ENCODE data around the gene NUS1.

NUS1 gene

DNA sequence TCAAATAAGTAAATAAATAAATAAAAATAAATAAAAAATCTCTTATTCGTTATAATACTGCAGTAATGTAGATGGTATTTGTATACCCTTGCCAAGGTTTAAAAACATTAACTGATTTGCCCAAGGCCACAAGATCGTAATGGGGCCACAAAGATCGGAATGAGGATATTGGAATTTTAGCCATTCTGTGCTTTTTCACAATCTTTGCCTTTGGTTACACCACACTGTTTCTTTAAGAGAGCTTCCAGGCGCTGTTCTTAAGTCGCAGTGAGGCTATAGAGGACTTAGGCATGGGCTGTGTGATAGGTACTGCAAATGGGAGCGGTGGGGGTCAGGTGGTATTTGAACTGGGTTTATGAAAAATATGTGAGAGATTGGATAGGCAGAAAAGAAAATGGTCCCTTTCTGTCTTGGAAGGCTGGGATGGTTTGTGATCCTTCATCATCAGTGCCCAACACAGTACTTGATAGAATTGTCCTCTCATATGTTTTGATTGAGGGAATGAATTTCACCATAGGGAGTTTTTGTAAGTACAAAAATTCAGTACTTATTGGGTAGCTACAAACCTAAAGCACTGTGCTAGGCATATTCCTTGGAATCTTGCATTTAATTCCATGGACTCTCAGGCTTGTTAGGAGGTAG, 1.4 kb downstream of the NUS1 start:
- H2BK5ac ChIP-seq (ENCODE audit: low read depth, low read length, poor library complexity, severe bottlenecking), result no peak overlapping the region

GRCh38 chr6:117677553-117678141, 2.4 kb downstream of the NUS1 start:
- 96% methylated on average over 5 of the region's 5 CpGs for WGBS
- no peak overlapping the region for H3K4me2 ChIP-seq (ENCODE audit: low read length, poor library complexity, severe bottlenecking)
- peak; percentile 34 for DNase-seq

More for the DNA sequence above, 1.4 kb downstream of the NUS1 start:
- Histone ChIP-seq H3K4me2 (ENCODE audit: low read length, poor library complexity, severe bottlenecking) (peak overlapping the region; percentile 18), H2AFZ (ENCODE audit: low read depth, low read length) (no peak overlapping the region), H2BK120ac (ENCODE audit: low read depth, low read length) (no peak overlapping the region), H3K27ac (ENCODE audit: low read length, poor library complexity, severe bottlenecking) (no peak overlapping the region), H3K23ac (ENCODE audit: low read length in 2 of 2) (no peak overlapping the region), H3K4me3 (ENCODE audit: insufficient read depth in 1 of 2, low read depth in 1 of 2, low read length in 2 of 2) (peak overlapping the region; percentile 89 to 91), H2BK12ac (ENCODE audit: low read length in 2 of 2) (no peak overlapping the region), H2BK15ac (ENCODE audit: low read depth, poor library complexity, severe bottlenecking) (no peak overlapping the region), H3K18ac (ENCODE audit: low read depth in 1 of 2, low read length in 2 of 2) (no peak overlapping the region), H3K9ac (ENCODE audit: low read length) (peak overlapping the region; percentile 90), H3K4me1 (ENCODE audit: control insufficient read depth, insufficient read depth, low read depth, low read length) (peaks cover 4% of the 10 kb centered on the region), H4K91ac (ENCODE audit: low read length) (no peak overlapping the region), H3K79me1 (replicated peaks; ENCODE audit: low read length, poor library complexity, severe bottlenecking) (peaks cover 6% of the 10 kb centered on the region), H3K9me3 (ENCODE audit: control insufficient read depth, low read length) (no peaks in the 10 kb centered on the region), H3K27me3 (ENCODE audit: control insufficient read depth in 1 of 2, insufficient read depth in 1 of 2, low read length in 2 of 2) (no peaks in the 10 kb centered on the region), H3K36me3 (ENCODE audit: control insufficient read depth in 1 of 2, insufficient read depth in 2 of 2, low read depth in 1 of 2, low read length in 2 of 2) (peaks cover 0 to 6% of the 10 kb centered on the region in 2 experiments), H2AK5ac (ENCODE audit: low read length, severe bottlenecking) (peak overlapping the region; percentile 3), H3K14ac (ENCODE audit: low read length in 2 of 2) (no peak overlapping the region), H3K4ac (ENCODE audit: low read depth in 1 of 2, low read length in 2 of 2) (no peak overlapping the region), H4K8ac (ENCODE audit: low read length) (no peak overlapping the region)
- peak; percentile 30 for DNase-seq
- WGBS, result 64% methylated on average over 5 of the region's 6 CpGs

DNA sequence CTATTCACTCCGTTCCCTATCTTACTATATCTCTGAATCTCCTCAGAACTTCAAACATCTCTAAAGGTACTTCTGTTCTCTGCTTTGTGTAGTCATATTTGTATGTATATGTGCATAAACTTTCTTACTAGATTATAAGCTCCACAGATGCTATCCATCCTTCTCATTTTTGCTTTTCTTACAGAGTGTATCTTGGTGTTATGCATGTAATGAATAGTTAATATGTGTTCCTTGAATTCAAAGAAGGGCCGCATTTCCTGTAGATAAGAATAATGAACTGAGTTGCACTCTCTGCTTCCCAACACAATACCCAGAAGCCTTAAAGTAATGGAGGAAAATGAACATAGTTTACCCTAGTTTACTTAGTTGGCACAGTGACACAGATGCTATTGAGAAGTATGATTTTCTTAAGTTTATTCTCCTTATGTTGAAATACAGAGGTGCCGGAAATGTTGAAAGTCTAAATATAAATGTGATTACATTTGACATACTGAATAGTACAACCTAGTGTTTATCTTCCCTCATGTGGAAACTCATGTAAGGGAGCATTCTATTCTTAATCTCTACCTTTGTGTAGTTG, 6.0 kb downstream of the NUS1 start:
- H3K79me1 ChIP-seq (replicated peaks; ENCODE audit: low read length, poor library complexity, severe bottlenecking), result no peaks in the 10 kb centered on the region
- H3K14ac ChIP-seq (ENCODE audit: low read length in 2 of 2), result no peak overlapping the region
- H2AFZ ChIP-seq (ENCODE audit: low read depth, low read length), result no peak overlapping the region
- H3K4ac ChIP-seq (ENCODE audit: low read depth in 1 of 2, low read length in 2 of 2), result no peak overlapping the region
- no peak overlapping the region for H2BK12ac ChIP-seq (ENCODE audit: low read length in 2 of 2)
- no peak overlapping the region for H3K4me3 ChIP-seq (ENCODE audit: insufficient read depth in 1 of 2, low read depth in 1 of 2, low read length in 2 of 2)
- no peak for DNase-seq
- H2BK15ac ChIP-seq (ENCODE audit: low read depth, poor library complexity, severe bottlenecking), result no peak overlapping the region
- no peak overlapping the region for H4K8ac ChIP-seq (ENCODE audit: low read length)
- WGBS, result no CpG with 5 or more reads among the region's 3 CpGs
- H2BK120ac ChIP-seq (ENCODE audit: low read depth, low read length), result no peak overlapping the region
- H3K36me3 ChIP-seq (ENCODE audit: control insufficient read depth in 1 of 2, insufficient read depth in 2 of 2, low read depth in 1 of 2, low read length in 2 of 2), result peaks cover 0 to 6% of the 10 kb centered on the region in 2 experiments
- no peak overlapping the region for H3K9ac ChIP-seq (ENCODE audit: low read length)
- H3K18ac ChIP-seq (ENCODE audit: low read depth in 1 of 2, low read length in 2 of 2), result no peak overlapping the region
- no peaks in the 10 kb centered on the region for H3K9me3 ChIP-seq (ENCODE audit: control insufficient read depth, low read length)
- H2BK5ac ChIP-seq (ENCODE audit: low read depth, low read length, poor library complexity, severe bottlenecking), result no peak overlapping the region
- H3K4me1 ChIP-seq (ENCODE audit: control insufficient read depth, insufficient read depth, low read depth, low read length), result no peaks in the 10 kb centered on the region
- no peak overlapping the region for H2AK5ac ChIP-seq (ENCODE audit: low read length, severe bottlenecking)
- H3K23ac ChIP-seq (ENCODE audit: low read length in 2 of 2), result no peak overlapping the region
- H3K4me2 ChIP-seq (ENCODE audit: low read length, poor library complexity, severe bottlenecking), result no peak overlapping the region
- no peak overlapping the region for H3K27ac ChIP-seq (ENCODE audit: low read length, poor library complexity, severe bottlenecking)
- H3K27me3 ChIP-seq (ENCODE audit: control insufficient read depth in 1 of 2, insufficient read depth in 1 of 2, low read length in 2 of 2), result no peaks in the 10 kb centered on the region
- H4K91ac ChIP-seq (ENCODE audit: low read length), result no peak overlapping the region

More at GRCh38 chr6:117677553-117678141, 2.4 kb downstream of the NUS1 start:
- peaks cover 4% of the 10 kb centered on the region for H3K4me1 ChIP-seq (ENCODE audit: control insufficient read depth, insufficient read depth, low read depth, low read length)
- no peak overlapping the region for H2AFZ ChIP-seq (ENCODE audit: low read depth, low read length)
- no peak overlapping the region for H3K14ac ChIP-seq (ENCODE audit: low read length in 2 of 2)
- H4K8ac ChIP-seq (ENCODE audit: low read length), result no peak overlapping the region
- H3K27me3 ChIP-seq (ENCODE audit: control insufficient read depth in 1 of 2, insufficient read depth in 1 of 2, low read length in 2 of 2), result no peaks in the 10 kb centered on the region
- peaks cover 6% of the 10 kb centered on the region for H3K79me1 ChIP-seq (replicated peaks; ENCODE audit: low read length, poor library complexity, severe bottlenecking)
- H3K36me3 ChIP-seq (ENCODE audit: control insufficient read depth in 1 of 2, insufficient read depth in 2 of 2, low read depth in 1 of 2, low read length in 2 of 2), result peaks cover 0 to 6% of the 10 kb centered on the region in 2 experiments
- no peak overlapping the region for H3K18ac ChIP-seq (ENCODE audit: low read depth in 1 of 2, low read length in 2 of 2)
- no peak overlapping the region for H2BK120ac ChIP-seq (ENCODE audit: low read depth, low read length)
- H2BK5ac ChIP-seq (ENCODE audit: low read depth, low read length, poor library complexity, severe bottlenecking), result no peak overlapping the region
- peak overlapping the region in 1 of 2 experiments; percentile 89 for H3K4me3 ChIP-seq (ENCODE audit: insufficient read depth in 1 of 2, low read depth in 1 of 2, low read length in 2 of 2)
- no peak overlapping the region for H4K91ac ChIP-seq (ENCODE audit: low read length)
- H3K9ac ChIP-seq (ENCODE audit: low read length), result peak overlapping the region; percentile 90
- no peaks in the 10 kb centered on the region for H3K9me3 ChIP-seq (ENCODE audit: control insufficient read depth, low read length)
- H2BK12ac ChIP-seq (ENCODE audit: low read length in 2 of 2), result no peak overlapping the region
- no peak overlapping the region for H3K27ac ChIP-seq (ENCODE audit: low read length, poor library complexity, severe bottlenecking)
- no peak overlapping the region for H3K4ac ChIP-seq (ENCODE audit: low read depth in 1 of 2, low read length in 2 of 2)
- H2AK5ac ChIP-seq (ENCODE audit: low read length, severe bottlenecking), result no peak overlapping the region
- H3K23ac ChIP-seq (ENCODE audit: low read length in 2 of 2), result no peak overlapping the region
- no peak overlapping the region for H2BK15ac ChIP-seq (ENCODE audit: low read depth, poor library complexity, severe bottlenecking)

- Histone ChIP-seq H3K9ac (ENCODE audit: low read length) (no peak overlapping the region), H2BK12ac (ENCODE audit: low read length in 2 of 2) (no peak overlapping the region)
Observed at GRCh38 chr6:117684749-117685148, 9.5 kb downstream of the NUS1 start.

More at GRCh38 chr6:117684749-117685148, 9.5 kb downstream of the NUS1 start:
- Histone ChIP-seq H2AK5ac (ENCODE audit: low read length, severe bottlenecking) (no peak overlapping the region), H2BK120ac (ENCODE audit: low read depth, low read length) (no peak overlapping the region), H3K27me3 (ENCODE audit: control insufficient read depth in 1 of 2, insufficient read depth in 1 of 2, low read length in 2 of 2) (no peaks in the 10 kb centered on the region), H3K79me1 (replicated peaks; ENCODE audit: low read length, poor library complexity, severe bottlenecking) (no peaks in the 10 kb centered on the region), H3K9me3 (ENCODE audit: control insufficient read depth, low read length) (no peaks in the 10 kb centered on the region), H2BK15ac (ENCODE audit: low read depth, poor library complexity, severe bottlenecking) (no peak overlapping the region), H3K36me3 (ENCODE audit: control insufficient read depth in 1 of 2, insufficient read depth in 2 of 2, low read depth in 1 of 2, low read length in 2 of 2) (peaks cover 0 to 9% of the 10 kb centered on the region in 2 experiments), H2BK5ac (ENCODE audit: low read depth, low read length, poor library complexity, severe bottlenecking) (no peak overlapping the region), H4K91ac (ENCODE audit: low read length) (no peak overlapping the region), H3K14ac (ENCODE audit: low read length in 2 of 2) (no peak overlapping the region), H3K4me2 (ENCODE audit: low read length, poor library complexity, severe bottlenecking) (no peak overlapping the region), H3K27ac (ENCODE audit: low read length, poor library complexity, severe bottlenecking) (no peak overlapping the region), H3K4me3 (ENCODE audit: insufficient read depth in 1 of 2, low read depth in 1 of 2, low read length in 2 of 2) (no peak overlapping the region), H4K8ac (ENCODE audit: low read length) (no peak overlapping the region), H3K4me1 (ENCODE audit: control insufficient read depth, insufficient read depth, low read depth, low read length) (no peaks in the 10 kb centered on the region), H2AFZ (ENCODE audit: low read depth, low read length) (no peak overlapping the region), H3K4ac (ENCODE audit: low read depth in 1 of 2, low read length in 2 of 2) (no peak overlapping the region), H3K18ac (ENCODE audit: low read depth in 1 of 2, low read length in 2 of 2) (no peak overlapping the region), H3K23ac (ENCODE audit: low read length in 2 of 2) (no peak overlapping the region)
- WGBS, result no CpG with 5 or more reads among the region's 1 CpG
- no peak for DNase-seq
